ENCODE measurements around the gene SOX11. TPM values are rescaled to one million over a fixed set of nuclear protein-coding genes. Genes with fewer than 3 reads are reported as not detected.

Gene SOX11
- total and polyA plus RNA-seq, 2 of the 8 experiments (the other 6 are each of a cell fraction or from before 2014, with no cell fraction given), result 9.0 to 55.6 TPM

- H3K27ac ChIP-seq (ENCODE audit: low read depth, low read length), result no peak overlapping the region
Measured at GRCh38 chr2:5685225-5685624, 7.0 kb upstream of the SOX11 start.

More at GRCh38 chr2:5685225-5685624, 7.0 kb upstream of the SOX11 start:
- Histone ChIP-seq H3K79me2 (ENCODE audit: control insufficient read depth in 1 of 2, insufficient read depth in 2 of 2, low read length in 2 of 2) (peaks cover 0 to 2% of the 10 kb centered on the region in 2 experiments; a peak in 2 of 4 replicates), H2BK12ac (ENCODE audit: low read depth, low read length) (no peak overlapping the region), H3K4me2 (ENCODE audit: insufficient read depth in 1 of 2, low read depth in 2 of 2, low read length in 2 of 2) (no peak overlapping the region), H3K18ac (ENCODE audit: extremely low read depth, low read length) (no peak overlapping the region), H4K8ac (ENCODE audit: extremely low read depth, insufficient read depth, low read length) (no peak overlapping the region), H3K23ac (ENCODE audit: insufficient read length) (no peak overlapping the region), H2AK5ac (ENCODE audit: low read depth, low read length) (no peak overlapping the region), H3K56ac (replicated peaks; ENCODE audit: insufficient read length, low read depth, low read length) (no peak overlapping the region), H3K27me3 (replicated peaks in 1 of 4; ENCODE audit: control insufficient read depth in 3 of 4, extremely low read depth in 1 of 4, insufficient read depth in 3 of 4, low read length in 3 of 4) (no peaks in the 10 kb centered on the region), H3K4me1 (replicated peaks in 1 of 4; ENCODE audit: control insufficient read depth in 3 of 4, insufficient read depth in 4 of 4, low read length in 3 of 4) (peaks cover 0 to 3% (median 0%) of the 10 kb centered on the region in 4 experiments; a peak in 1 of 7 replicates), H3K9ac (replicated peaks in 1 of 4; ENCODE audit: extremely low read depth in 1 of 4, low read depth in 3 of 4, low read length in 3 of 4) (no peak overlapping the region), H3K9me3 (ENCODE audit: insufficient read depth in 2 of 2, low read depth in 1 of 2, low read length in 1 of 2) (no peaks in the 10 kb centered on the region), H2BK120ac (replicated peaks; ENCODE audit: low read depth, low read length) (no peak overlapping the region), H3K23me2 (ENCODE audit: low read depth, low read length) (no peaks in the 10 kb centered on the region), H2BK15ac (ENCODE audit: low read length) (no peak overlapping the region), H3K4me3 (ENCODE audit: extremely low read depth in 1 of 4, insufficient read depth in 2 of 4, low read depth in 3 of 4, low read length in 4 of 4) (no peak overlapping the region), H2BK20ac (ENCODE audit: low read length) (no peak overlapping the region), H3K36me3 (ENCODE audit: control insufficient read depth in 2 of 4, insufficient read depth in 4 of 4, low read length in 3 of 4) (no peaks in the 10 kb centered on the region), H3K79me1 (ENCODE audit: low read depth, low read length) (no peaks in the 10 kb centered on the region), H4K5ac (ENCODE audit: insufficient read length, low read depth, low read length) (no peak overlapping the region), H4K20me1 (replicated peaks in 1 of 2; ENCODE audit: control insufficient read depth in 1 of 2, insufficient read depth in 2 of 2, low read length in 2 of 2) (no peaks in the 10 kb centered on the region), H2BK5ac (ENCODE audit: low read depth, low read length) (no peak overlapping the region), H3K14ac (ENCODE audit: insufficient read length) (no peak overlapping the region), H2AFZ (ENCODE audit: low read length) (no peak overlapping the region), H4K91ac (replicated peaks; ENCODE audit: insufficient read length, low read length) (no peak overlapping the region), H3K4ac (replicated peaks; ENCODE audit: insufficient read length, low read depth, low read length) (no peak overlapping the region)
- WGBS, 2 experiments (ENCODE audit: extremely low coverage in 1 of 2, insufficient coverage in 1 of 2, insufficient read length in 1 of 2, insufficient replicate concordance in 2 of 2, low coverage in 1 of 2, low lambda C conversion rate in 2 of 2, missing lambda C conversion rate in 1 of 2), result 83% methylated on average over 9 of the region's 9 CpGs; no CpG with 5 or more reads in 1 of the 2 experiments
- no peak for TF ChIP-seq TBP (IDR thresholded peaks at IDR 0.05; ENCODE audit: low read depth, low read length)
- TF ChIP-seq CBX5 (IDR thresholded peaks at IDR 0.05; ENCODE audit: low read depth, low read length), result no peak
- no peak for TF ChIP-seq JUND (IDR thresholded peaks at IDR 0.05; ENCODE audit: low read length)
- DNase-seq (ENCODE audit: low read depth in 1 of 2, low spot score in 2 of 2) (no peak), FAIRE-seq (no peak)
- CTCF ChIA-PET (ENCODE audit: partially characterized antibody), result interaction anchor here (1.1 kb wide), 1 partner anchor 11 kb away, joined by 3 read pairs; no protein-coding TSS in a partner anchor
- POLR2A ChIA-PET (ENCODE audit: partially characterized antibody), result interaction anchor here (1.3 to 1.7 kb wide), 2 partner anchors 9 to 11 kb away, joined by 3 to 6 read pairs; no protein-coding TSS in a partner anchor
